Measurements from ENCODE around the gene IL1R2. TPM values are rescaled to one million over a fixed set of nuclear protein-coding genes. Genes with fewer than 3 reads are reported as not detected.
A peak's percentile ranks its signal among the peaks of the same experiment; 100 is the strongest.

The IL1R2 gene
- total and polyA plus RNA-seq, 2 donors (not counting 1 experiment from before 2014, with no cell fraction given): 0.17 to 0.20 TPM

DNA sequence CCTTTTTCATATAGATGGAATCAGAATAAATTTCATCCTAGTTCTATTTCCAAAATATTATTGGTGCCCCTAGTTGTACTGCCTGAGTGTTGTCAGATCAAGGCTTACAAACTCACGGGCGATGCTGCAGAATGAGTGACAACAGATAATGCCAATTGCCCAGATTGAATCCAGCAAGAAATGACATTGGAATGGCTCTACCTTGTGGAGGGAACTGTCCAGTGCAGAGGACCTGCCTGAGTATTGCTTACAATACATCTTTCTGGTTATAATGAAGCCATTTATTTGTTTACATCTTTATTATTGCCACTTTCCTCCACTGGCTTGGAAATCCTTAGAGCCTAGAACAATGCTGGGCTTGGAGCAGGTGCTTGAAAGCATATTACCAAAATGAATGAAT lies 7.8 kb upstream of the IL1R2 start:
- Histone ChIP-seq H3K9ac (ENCODE audit: insufficient read depth, low read length) (no peak overlapping the region), H3K9me3 (ENCODE audit: control insufficient read depth, insufficient read depth, low read depth, low read length) (no peaks in the 10 kb centered on the region), H3K79me2 (ENCODE audit: control insufficient read depth, insufficient read depth, low read length) (no peaks in the 10 kb centered on the region), H3K27me3 (ENCODE audit: control insufficient read depth, insufficient read depth, low read length) (peaks cover 13% of the 10 kb centered on the region), H3K36me3 (ENCODE audit: control insufficient read depth, insufficient read depth, low read length) (no peaks in the 10 kb centered on the region), H3K27ac (ENCODE audit: insufficient read depth, low read length) (no peak overlapping the region), H2AFZ (ENCODE audit: low read length) (no peak overlapping the region), H3K4me3 (replicated peaks in 1 of 4; ENCODE audit: control extremely low read depth in 1 of 4, insufficient read depth in 1 of 4, low read depth in 3 of 4, low read length in 4 of 4) (no peak overlapping the region), H3K4me1 (ENCODE audit: control insufficient read depth, extremely low read depth, insufficient read depth, low read length) (no peaks in the 10 kb centered on the region), H3K4me2 (ENCODE audit: extremely low read depth, insufficient read depth, low read length) (no peak overlapping the region), H4K20me1 (ENCODE audit: control insufficient read depth, extremely low read depth, insufficient read depth, low read length) (no peaks in the 10 kb centered on the region)
- DNase-seq (ENCODE audit: low read depth in 2 of 2): peak in 1 of 2 donors; percentile 45
- TF ChIP-seq EZH2 (IDR thresholded peaks at IDR 0.05; ENCODE audit: low read length, missing control alignments): no peak
- TF ChIP-seq CTCF (conservative IDR thresholded peaks at IDR 0.05 in 1 of 2, IDR thresholded peaks at IDR 0.05 in 1 of 2; ENCODE audit: low read depth in 1 of 2, low read length in 2 of 2): peak; percentile 54 to 64

GRCh38 chr2:101984656-101985055 lies 7.1 kb upstream of the IL1R2 start:
- H3K36me3 ChIP-seq (ENCODE audit: control insufficient read depth, insufficient read depth, low read length): no peaks in the 10 kb centered on the region
- no peak overlapping the region for H3K9ac ChIP-seq (ENCODE audit: insufficient read depth, low read length)
- H3K4me2 ChIP-seq (ENCODE audit: extremely low read depth, insufficient read depth, low read length): no peak overlapping the region
- H3K27me3 ChIP-seq (ENCODE audit: control insufficient read depth, insufficient read depth, low read length): peaks cover 15% of the 10 kb centered on the region
- H4K20me1 ChIP-seq (ENCODE audit: control insufficient read depth, extremely low read depth, insufficient read depth, low read length): no peaks in the 10 kb centered on the region
- no peak for TF ChIP-seq EZH2 (IDR thresholded peaks at IDR 0.05; ENCODE audit: low read length, missing control alignments)
- no peak for TF ChIP-seq CTCF (conservative IDR thresholded peaks at IDR 0.05 in 1 of 2, IDR thresholded peaks at IDR 0.05 in 1 of 2; ENCODE audit: low read depth in 1 of 2, low read length in 2 of 2)
- H3K9me3 ChIP-seq (ENCODE audit: control insufficient read depth, insufficient read depth, low read depth, low read length): no peaks in the 10 kb centered on the region
- no peak overlapping the region for H2AFZ ChIP-seq (ENCODE audit: low read length)
- no peak for DNase-seq (ENCODE audit: low read depth in 2 of 2)
- H3K4me1 ChIP-seq (ENCODE audit: control insufficient read depth, extremely low read depth, insufficient read depth, low read length): no peaks in the 10 kb centered on the region
- H3K27ac ChIP-seq (ENCODE audit: insufficient read depth, low read length): no peak overlapping the region
- no peak overlapping the region for H3K4me3 ChIP-seq (replicated peaks in 1 of 4; ENCODE audit: control extremely low read depth in 1 of 4, insufficient read depth in 1 of 4, low read depth in 3 of 4, low read length in 4 of 4)
- no peaks in the 10 kb centered on the region for H3K79me2 ChIP-seq (ENCODE audit: control insufficient read depth, insufficient read depth, low read length)

DNA sequence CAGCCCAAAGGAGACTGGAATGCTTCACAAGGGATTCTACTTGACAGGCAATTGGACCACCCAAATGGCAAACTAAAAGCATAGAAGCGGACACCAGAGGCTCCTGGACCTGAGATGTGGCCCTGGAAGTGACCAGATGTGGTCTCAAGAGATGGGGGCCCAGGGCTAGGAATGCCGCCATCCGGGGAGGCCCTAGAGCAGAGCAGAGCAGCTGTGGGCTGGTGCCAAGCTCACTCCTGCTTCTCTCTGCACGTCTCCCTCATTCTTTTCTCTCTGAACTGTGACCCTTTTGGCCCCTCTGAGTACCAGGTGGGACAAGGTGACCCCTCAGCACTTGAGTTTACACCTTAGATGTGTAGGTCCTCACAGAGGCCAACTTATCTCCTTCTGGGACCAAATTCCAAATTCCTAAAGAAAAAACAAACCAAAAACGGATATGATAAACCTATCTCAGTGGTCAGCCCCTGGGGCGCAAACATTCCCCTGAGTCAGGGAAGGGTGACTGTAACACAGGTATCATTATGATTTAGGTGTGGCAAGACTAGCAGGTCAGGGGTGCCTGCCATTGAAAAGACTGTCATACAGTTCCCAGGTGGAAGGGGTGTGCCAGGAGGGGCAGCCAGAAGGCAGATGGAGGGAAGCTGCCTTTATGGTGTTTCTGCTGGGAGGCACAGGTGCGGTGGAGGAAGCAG lies 6.5 kb upstream of the IL1R2 start:
- Histone ChIP-seq H3K4me1 (ENCODE audit: control insufficient read depth, extremely low read depth, insufficient read depth, low read length) (no peaks in the 10 kb centered on the region), H3K9ac (ENCODE audit: insufficient read depth, low read length) (no peak overlapping the region)

More for the DNA sequence above, 6.5 kb upstream of the IL1R2 start:
- Histone ChIP-seq H3K27ac (ENCODE audit: insufficient read depth, low read length) (no peak overlapping the region), H3K4me2 (ENCODE audit: extremely low read depth, insufficient read depth, low read length) (no peak overlapping the region), H3K4me3 (replicated peaks in 1 of 4; ENCODE audit: control extremely low read depth in 1 of 4, insufficient read depth in 1 of 4, low read depth in 3 of 4, low read length in 4 of 4) (no peak overlapping the region), H3K36me3 (ENCODE audit: control insufficient read depth, insufficient read depth, low read length) (no peaks in the 10 kb centered on the region), H3K9me3 (ENCODE audit: control insufficient read depth, insufficient read depth, low read depth, low read length) (no peaks in the 10 kb centered on the region), H2AFZ (ENCODE audit: low read length) (no peak overlapping the region), H3K27me3 (ENCODE audit: control insufficient read depth, insufficient read depth, low read length) (peaks cover 17% of the 10 kb centered on the region), H3K79me2 (ENCODE audit: control insufficient read depth, insufficient read depth, low read length) (no peaks in the 10 kb centered on the region), H4K20me1 (ENCODE audit: control insufficient read depth, extremely low read depth, insufficient read depth, low read length) (no peaks in the 10 kb centered on the region)
- TF ChIP-seq EZH2 (IDR thresholded peaks at IDR 0.05; ENCODE audit: low read length, missing control alignments): no peak
- no peak for TF ChIP-seq CTCF (conservative IDR thresholded peaks at IDR 0.05 in 1 of 2, IDR thresholded peaks at IDR 0.05 in 1 of 2; ENCODE audit: low read depth in 1 of 2, low read length in 2 of 2)
- no peak for DNase-seq (ENCODE audit: low read depth in 2 of 2)
